Stimulated activated CD4-positive, alpha-beta T cell treated with anti-CD3 and anti-CD28 coated beads, TNF-alpha, amount 100 ng/mL, for 1 hour (primary cell): ENCODE results near the gene ZFP62.
"Not testable (repeated sequence)": the region's sequence is repeated elsewhere in the genome, so short reads cannot be mapped to it uniquely, and the experiment has no call there.

Source experiments
- DNase-seq, 3 donors: peaks; one replicate each; pipeline ENCODE4 v3.0.0-alpha.2; 2020; ENCODE audit warnings: low read depth in 3 of 3, low spot score in 1 of 3

ZFP62 gene

GRCh38 chr5:180860887-180861822 is at the start of gene ZFP62:
Gene ZFP62, minus strand, starts transcription at chr5:180861276. Its CDS starts 57 bp downstream, at chr5:180861219.
- DNase-seq = peak; percentile 70 to 83 (median 70)

GRCh38 chr5:180910735-180911134 is 49.7 kb upstream of the ZFP62 start:
- DNase-seq = no peak

GRCh38 chr5:180910182-180910581 is 49.1 kb upstream of the ZFP62 start:
- DNase-seq = no peak

GRCh38 chr5:180909782-180910181 is 48.7 kb upstream of the ZFP62 start:
- DNase-seq = no peak

DNA sequence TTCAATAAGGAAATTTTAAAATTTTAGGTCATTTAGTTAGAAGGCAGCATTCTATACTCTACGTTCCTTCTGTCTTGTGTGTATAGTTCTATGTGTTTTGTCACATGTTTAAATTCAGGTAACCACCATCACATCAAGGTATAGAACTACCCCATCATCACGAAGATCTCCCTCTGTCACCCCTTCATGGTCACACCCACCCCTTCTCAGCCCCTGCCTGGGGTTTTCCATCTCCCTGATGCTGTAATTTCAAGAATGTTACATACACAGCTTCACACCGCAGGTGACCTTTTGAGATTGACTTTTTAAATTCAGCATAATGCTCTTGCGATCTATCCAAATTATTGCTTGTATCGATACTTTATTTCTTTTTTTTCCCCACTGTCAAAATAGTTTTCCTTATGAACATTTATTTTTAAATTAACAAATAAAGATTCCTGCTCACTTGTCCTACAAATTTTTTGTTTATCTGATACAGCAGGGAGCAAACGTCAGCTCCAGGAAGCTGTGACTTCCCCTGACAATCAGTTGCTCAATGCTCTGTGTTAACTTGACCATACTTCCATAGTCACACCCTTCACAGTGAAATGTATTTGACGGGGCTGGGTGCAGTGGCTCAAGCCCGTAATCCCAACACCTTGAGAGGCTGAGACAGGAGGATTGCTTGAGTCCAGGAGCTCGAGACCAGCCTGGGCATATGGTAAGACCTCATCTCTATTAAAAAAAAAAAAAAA is 48.1 kb upstream of the ZFP62 start:
- no peak for DNase-seq

- no peak for DNase-seq
These were observed 47.3 kb upstream of the ZFP62 start for GRCh38 chr5:180908400-180908799.

DNA sequence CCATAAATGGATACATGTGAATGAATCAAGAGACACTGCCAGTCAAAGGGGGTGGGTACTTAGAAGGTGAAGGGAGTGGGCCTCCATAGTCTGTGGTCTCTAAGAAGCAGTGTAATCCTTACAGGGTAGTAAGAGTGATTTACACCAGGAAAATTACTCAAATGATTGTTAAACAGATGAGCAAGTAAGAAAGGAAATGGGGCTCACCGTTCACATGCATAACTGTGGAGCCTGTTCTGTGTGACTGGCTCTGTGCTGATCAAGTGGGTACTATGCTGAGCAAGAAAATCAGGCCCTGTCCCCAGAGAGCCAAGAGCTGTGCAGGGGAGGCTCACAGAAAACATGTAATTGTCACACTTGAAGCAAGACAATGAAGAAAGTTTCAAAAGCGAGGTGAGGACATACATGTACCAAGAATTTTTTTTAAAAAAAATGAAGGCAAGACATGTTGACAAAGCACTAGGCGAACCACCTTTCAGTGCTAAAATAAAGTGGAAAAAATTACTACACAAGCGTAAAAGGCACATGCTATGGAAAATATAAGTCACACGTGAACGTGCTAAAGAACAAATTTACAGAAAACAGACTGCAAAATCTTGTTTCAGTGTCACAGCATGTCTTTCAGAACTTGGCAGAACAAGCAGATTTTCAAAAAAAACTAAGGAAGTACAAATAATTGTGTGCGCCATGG is 40.4 kb upstream of the ZFP62 start:
- no peak for DNase-seq

DNA sequence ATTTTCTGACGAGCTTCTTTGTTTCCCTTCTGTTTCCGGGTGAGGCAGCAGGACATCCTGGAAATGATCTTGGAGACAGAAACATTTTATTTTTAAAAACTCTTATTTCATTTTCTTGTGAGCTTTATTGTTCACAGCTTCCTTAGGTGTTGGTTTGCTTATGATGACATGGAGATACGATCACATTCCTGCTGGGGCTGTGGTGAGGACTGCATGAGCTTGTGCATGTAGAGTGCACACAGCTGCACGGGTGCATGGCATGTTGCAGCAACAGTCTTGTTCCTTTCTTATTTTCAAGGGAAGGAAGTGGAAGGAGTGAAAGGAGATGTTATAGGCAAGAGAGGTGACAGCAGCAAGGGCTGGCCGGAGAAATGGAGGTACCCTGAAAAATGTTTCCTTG is 39.1 kb upstream of the ZFP62 start:
- no peak for DNase-seq

DNA sequence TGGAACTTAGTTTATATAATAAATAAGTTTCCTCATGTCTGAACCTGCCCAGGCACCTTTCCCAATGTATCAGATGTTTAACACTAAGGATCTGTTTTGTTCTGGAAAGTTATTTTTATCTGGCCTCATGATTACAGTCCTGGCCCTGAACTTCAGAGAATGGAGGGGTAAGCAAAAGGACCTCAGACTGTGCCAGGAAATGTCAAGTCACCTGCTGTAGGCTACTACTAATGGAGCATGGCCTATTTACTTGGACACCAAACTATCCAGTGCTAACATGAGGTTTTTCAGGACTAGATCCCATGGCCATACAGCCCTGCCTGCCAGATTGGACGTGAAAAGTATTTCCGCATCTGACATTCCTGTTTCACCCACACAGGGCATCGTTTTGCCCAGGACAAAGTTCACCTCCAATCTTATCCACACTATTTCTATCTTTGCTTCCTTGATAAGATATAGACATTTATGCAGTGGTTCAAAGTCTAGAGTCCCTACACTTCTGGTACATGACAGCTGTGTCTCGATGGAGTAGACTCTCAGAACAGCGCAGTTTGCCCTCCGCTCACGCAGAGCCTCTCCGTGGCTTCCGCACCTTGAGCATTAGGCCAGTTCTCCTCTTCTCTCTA is 37.7 kb upstream of the ZFP62 start, which contains the start of gene BTNL8:
TSS of gene BTNL8 (plus strand) at position 539 of the 626 bp plus-strand sequence. CDS start 152 bp downstream, outside the sequence.
- DNase-seq = no peak

DNA sequence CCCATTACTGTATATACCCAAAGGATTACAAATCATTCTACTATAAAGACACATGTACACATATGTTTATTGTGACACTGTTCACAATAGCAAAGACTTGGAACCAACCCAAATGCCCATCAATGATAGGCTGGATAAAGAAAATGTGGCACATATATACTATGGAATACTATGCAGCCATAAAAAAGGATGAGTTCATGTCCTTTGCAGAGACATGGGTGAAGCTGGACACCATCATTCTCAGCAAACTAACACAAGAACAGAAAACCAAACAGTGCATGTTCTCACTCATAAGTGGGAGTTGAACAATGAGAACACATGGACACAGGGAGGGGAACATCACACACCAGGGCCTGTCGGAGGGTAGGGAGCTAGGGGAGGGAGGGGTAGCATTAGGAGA is 34.3 kb upstream of the ZFP62 start:
- not testable (repeated sequence) for DNase-seq

GRCh38 chr5:180889381-180889780 is 28.3 kb upstream of the ZFP62 start:
- no peak for DNase-seq

GRCh38 chr5:180885845-180886529 is 24.9 kb upstream of the ZFP62 start:
- DNase-seq = not testable (repeated sequence)

GRCh38 chr5:180875860-180876426 is 14.9 kb upstream of the ZFP62 start:
- no peak for DNase-seq

GRCh38 chr5:180874804-180875582 is 13.9 kb upstream of the ZFP62 start:
- no peak for DNase-seq

GRCh38 chr5:180873615-180874520 is 12.8 kb upstream of the ZFP62 start:
- DNase-seq = no peak

- no peak for DNase-seq
These were observed 11.3 kb upstream of the ZFP62 start for GRCh38 chr5:180872419-180872818.

- no peak for DNase-seq
These were observed 9.4 kb upstream of the ZFP62 start for GRCh38 chr5:180870276-180871068.
